K562 (cell line): ENCODE results near the gene ASIC3. TPM values are rescaled to one million over a fixed set of nuclear protein-coding genes. Genes with fewer than 3 reads are reported as not detected.

Experiments used
- BCL6 ChIP-seq: fragments of 250-450 bp; sonication (Bioruptor Pico); IDR thresholded peaks from 2 replicates; pipeline ENCODE4 v1.4.0; 2020
- CBX8 ChIP-seq: fragments of 200-600 bp; sonication (generic); IDR thresholded peaks from 2 replicates; pipeline ENCODE4 v1.6.1; 2012; ENCODE audit warnings: borderline replicate concordance, mixed run types, low read depth, mild to moderate bottlenecking, moderate library complexity, mixed read lengths, low read length, control low read depth, inconsistent platforms; ENCODE audit not compliant: poor library complexity, severe bottlenecking; ENCODE audit errors: extremely low read depth
- CCNT2 ChIP-seq: IDR thresholded peaks from 2 replicates; pipeline ENCODE4 v1.6.1; 2011; ENCODE audit warnings: borderline replicate concordance, low read depth, mild to moderate bottlenecking, moderate library complexity, mixed read lengths, low read length; ENCODE audit not compliant: insufficient read length; ENCODE audit errors: extremely low read depth
- DPF2 ChIP-seq: fragments of 450-650 bp; IDR thresholded peaks from 2 replicates; pipeline ENCODE4 v1.6.1; 2016
- E2F3 ChIP-seq: fragments of 250-450 bp; sonication (Bioruptor Pico); IDR thresholded peaks from 2 replicates; pipeline ENCODE4 v1.4.0; 2020; ENCODE audit warnings: mild to moderate bottlenecking
- KDM4B ChIP-seq, 2 experiments: fragments of 450-650 bp in 1 of 2; sonication (generic) in 1 of 2; IDR thresholded peaks; 2 replicates each; pipeline ENCODE4 v1.6.1; 2016 to 2017; ENCODE audit warnings: borderline replicate concordance in 2 of 2, antibody characterized with exemption in 1 of 2, low read depth in 1 of 2, mild to moderate bottlenecking in 1 of 2
- MBD2 ChIP-seq: sonication (generic); IDR thresholded peaks from 2 replicates; pipeline ENCODE4 v1.6.1; 2016; ENCODE audit warnings: low read depth, borderline replicate concordance
- NELFE ChIP-seq: IDR thresholded peaks from 2 replicates; pipeline ENCODE4 v1.6.1; 2011; ENCODE audit warnings: mild to moderate bottlenecking; ENCODE audit not compliant: insufficient read depth, insufficient read length
- NFIX ChIP-seq: fragments of 250-450 bp; sonication (Bioruptor Pico); IDR thresholded peaks from 2 replicates; pipeline ENCODE4 v1.4.0; 2020; ENCODE audit warnings: low read depth, mild to moderate bottlenecking, moderate library complexity
- POLR2AphosphoS5 ChIP-seq: IDR thresholded peaks from 2 replicates; pipeline ENCODE4 v1.6.1; 2011; ENCODE audit warnings: mild to moderate bottlenecking, low read depth, low read length, moderate library complexity; ENCODE audit not compliant: control insufficient read depth, insufficient read depth
- RBBP5 ChIP-seq: fragments of 200-600 bp; sonication (generic); IDR thresholded peaks from 2 replicates; pipeline ENCODE4 v1.6.1; 2012; ENCODE audit warnings: borderline replicate concordance, mild to moderate bottlenecking, low read length, control low read depth, inconsistent platforms; ENCODE audit not compliant: insufficient read depth, poor library complexity, severe bottlenecking
- RFX1 ChIP-seq: fragments of 450-650 bp; IDR thresholded peaks from 2 replicates; pipeline ENCODE4 v1.6.1; 2016; ENCODE audit warnings: mild to moderate bottlenecking, moderate library complexity
- SRF ChIP-seq, 2 experiments: fragments of 250-450, 450-650 bp in 1 of 2; sonication (Bioruptor Pico) in 1 of 2; sonication (generic) in 1 of 2; formaldehyde crosslinking; IDR thresholded peaks; 2 replicates each; pipeline versions ENCODE4 v1.5.0 to v1.5.1; 2020 to 2022; ENCODE audit warnings: mild to moderate bottlenecking in 1 of 2, missing genetic modification reagents in 1 of 2
- ZBTB17 ChIP-seq: fragments of 450-650 bp; formaldehyde crosslinking; IDR thresholded peaks from 2 replicates; pipeline ENCODE4 v1.4.0; 2020; ENCODE audit warnings: mild to moderate bottlenecking
- ZNF165 ChIP-seq: fragments of 250-450 bp; sonication (Bioruptor Pico); IDR thresholded peaks from 2 replicates; pipeline ENCODE4 v1.4.0; 2020; ENCODE audit warnings: borderline replicate concordance
- ZNF232 ChIP-seq: sonication (generic); formaldehyde crosslinking; IDR thresholded peaks from 2 replicates; pipeline ENCODE4 v1.8.0; 2022; ENCODE audit warnings: mild to moderate bottlenecking, missing genetic modification reagents
- ZNF668 ChIP-seq: fragments of 250-450 bp; sonication (Bioruptor Pico); IDR thresholded peaks from 2 replicates; pipeline ENCODE4 v1.8.0; 2022; ENCODE audit warnings: mild to moderate bottlenecking, inconsistent platforms
- ZNF75A ChIP-seq: fragments of 450-650 bp; formaldehyde crosslinking; IDR thresholded peaks from 2 replicates; pipeline ENCODE4 v1.4.0; 2020; ENCODE audit warnings: mild to moderate bottlenecking
- polyA plus RNA-seq, 8 experiments: library from polyadenylated mRNA; depleted of rRNA in 4 of 8; stranded (reverse) in 5 of 8; unstranded in 3 of 8; fragments of >200 nt; fragmentation: Nextera tagmentation in 2 of 8; fragmentation: Illumina TruSeq in 1 of 8; extraction: Ambion mirVana in 2 of 8; extraction: Trizol in 1 of 8; gene quantifications; 2 replicates each; pipeline versions ENCODE4 v1.2.1 to v1.2.3, GENCODE V29; 2011 to 2014; ENCODE audit warnings: inconsistent platforms in 1 of 8, missing spikeins in 1 of 8
- total RNA-seq, 7 experiments: library from RNA; depleted of rRNA in 6 of 7; stranded (reverse); fragments of >200 nt in 6 of 7; fragmentation: Illumina TruSeq in 2 of 7; extraction: Trizol in 2 of 7; gene quantifications; 2 replicates each; pipeline versions ENCODE4 v1.2.1 to v1.2.3, GENCODE V29; 2011 to 2021; ENCODE audit warnings: low replicate concordance in 1 of 7
- TF ChIP-seq, protein P1 (sequence below): fragments of 250-450 bp; sonication (Bioruptor Pico); IDR thresholded peaks from 2 replicates; pipeline ENCODE4 v1.8.0; 2022; ENCODE audit warnings: moderate library complexity, mild to moderate bottlenecking, inconsistent platforms
- TF ChIP-seq, protein P2 (sequence below): fragments of 250-450 bp; sonication (Bioruptor Pico); IDR thresholded peaks from 2 replicates; pipeline ENCODE4 v1.9.0; 2021; ENCODE audit warnings: mild to moderate bottlenecking, inconsistent platforms
- TF ChIP-seq, protein P3 (sequence below): fragments of 450-650 bp; formaldehyde crosslinking; IDR thresholded peaks from 2 replicates; pipeline ENCODE4 v1.4.0; 2022; ENCODE audit warnings: missing genetic modification characterization

The ASIC3 gene
- total and polyA plus RNA-seq, 9 of the 15 experiments (the other 6 are each of a cell fraction or from before 2014, with no cell fraction given) = 0.11 to 5.0 (median 0.87) TPM

DNA sequence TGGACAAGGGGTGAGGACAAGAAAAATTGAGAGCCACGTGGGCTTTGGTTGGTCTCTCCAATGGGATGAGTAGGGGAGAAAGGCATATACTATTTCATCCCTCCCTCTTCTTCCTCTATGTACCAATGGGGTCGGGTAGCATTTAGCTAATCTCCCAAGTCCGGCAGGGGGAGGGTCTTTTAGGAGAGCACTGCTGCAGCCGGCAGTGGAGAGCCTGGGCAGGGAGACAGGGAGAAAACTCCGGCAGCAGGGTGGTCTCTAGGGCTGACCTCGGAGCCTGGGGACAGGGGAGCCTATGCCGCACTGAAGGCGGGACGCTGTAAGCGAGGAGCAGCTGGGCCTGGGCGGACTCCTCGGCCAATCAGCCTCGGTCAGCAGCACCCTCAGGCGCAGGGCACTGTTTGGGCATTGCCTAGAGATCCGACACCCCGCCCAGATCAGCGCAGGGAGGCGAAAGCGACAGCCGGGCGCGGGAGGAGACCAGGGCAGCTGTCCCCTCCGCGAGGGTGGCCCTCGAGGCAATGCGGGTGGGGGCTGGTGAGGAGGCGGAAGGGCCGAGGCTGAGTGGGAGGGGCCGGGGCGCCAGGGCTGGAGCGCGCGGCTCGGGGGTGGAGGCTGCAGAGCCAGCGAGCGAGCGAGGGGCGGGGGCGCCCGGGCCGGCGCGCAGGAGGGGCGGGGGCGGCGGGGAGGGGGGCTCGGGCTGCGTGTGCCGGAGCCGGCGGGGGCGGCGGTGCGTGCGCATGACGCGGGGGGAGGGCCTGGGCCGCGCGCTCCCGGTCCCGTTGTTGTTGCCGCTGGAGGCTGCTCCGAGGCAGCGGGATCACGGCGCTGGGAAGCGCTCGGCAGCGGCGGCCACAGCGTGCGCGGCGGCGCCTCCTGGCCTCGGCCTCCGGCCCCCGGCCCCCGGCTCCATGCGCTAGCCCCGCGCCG is 37.6 kb downstream of the ASIC3 start, which contains the start of gene AGAP3 (continued):
- TF ChIP-seq SRF (CRISPR knock-in tag; IDR thresholded peaks at IDR 0.05) = peak in 1 of 2 experiments; percentile 69; a peak in 1 of 4 replicates
- TF ChIP-seq E2F3 = peak; percentile 55
- TF ChIP-seq DPF2 = peak; percentile 82
- no peak for TF ChIP-seq ZNF75A
- peak; percentile 54; the same call in 1 of the 2 replicates for TF ChIP-seq MBD2
- TF ChIP-seq NFIX = no peak
- TF ChIP-seq, protein P1, sequence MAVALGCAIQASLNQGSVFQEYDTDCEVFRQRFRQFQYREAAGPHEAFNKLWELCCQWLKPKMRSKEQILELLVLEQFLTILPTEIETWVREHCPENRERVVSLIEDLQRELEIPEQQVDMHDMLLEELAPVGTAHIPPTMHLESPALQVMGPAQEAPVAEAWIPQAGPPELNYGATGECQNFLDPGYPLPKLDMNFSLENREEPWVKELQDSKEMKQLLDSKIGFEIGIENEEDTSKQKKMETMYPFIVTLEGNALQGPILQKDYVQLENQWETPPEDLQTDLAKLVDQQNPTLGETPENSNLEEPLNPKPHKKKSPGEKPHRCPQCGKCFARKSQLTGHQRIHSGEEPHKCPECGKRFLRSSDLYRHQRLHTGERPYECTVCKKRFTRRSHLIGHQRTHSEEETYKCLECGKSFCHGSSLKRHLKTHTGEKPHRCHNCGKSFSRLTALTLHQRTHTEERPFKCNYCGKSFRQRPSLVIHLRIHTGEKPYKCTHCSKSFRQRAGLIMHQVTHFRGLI (CRISPR knock-in tag) = no peak
- TF ChIP-seq RFX1 = no peak
- peak; percentile 52; the same call in 1 of the 2 replicates for TF ChIP-seq ZBTB17
- TF ChIP-seq, protein P2, sequence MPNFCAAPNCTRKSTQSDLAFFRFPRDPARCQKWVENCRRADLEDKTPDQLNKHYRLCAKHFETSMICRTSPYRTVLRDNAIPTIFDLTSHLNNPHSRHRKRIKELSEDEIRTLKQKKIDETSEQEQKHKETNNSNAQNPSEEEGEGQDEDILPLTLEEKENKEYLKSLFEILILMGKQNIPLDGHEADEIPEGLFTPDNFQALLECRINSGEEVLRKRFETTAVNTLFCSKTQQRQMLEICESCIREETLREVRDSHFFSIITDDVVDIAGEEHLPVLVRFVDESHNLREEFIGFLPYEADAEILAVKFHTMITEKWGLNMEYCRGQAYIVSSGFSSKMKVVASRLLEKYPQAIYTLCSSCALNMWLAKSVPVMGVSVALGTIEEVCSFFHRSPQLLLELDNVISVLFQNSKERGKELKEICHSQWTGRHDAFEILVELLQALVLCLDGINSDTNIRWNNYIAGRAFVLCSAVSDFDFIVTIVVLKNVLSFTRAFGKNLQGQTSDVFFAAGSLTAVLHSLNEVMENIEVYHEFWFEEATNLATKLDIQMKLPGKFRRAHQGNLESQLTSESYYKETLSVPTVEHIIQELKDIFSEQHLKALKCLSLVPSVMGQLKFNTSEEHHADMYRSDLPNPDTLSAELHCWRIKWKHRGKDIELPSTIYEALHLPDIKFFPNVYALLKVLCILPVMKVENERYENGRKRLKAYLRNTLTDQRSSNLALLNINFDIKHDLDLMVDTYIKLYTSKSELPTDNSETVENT (CRISPR knock-in tag) = peak; percentile 91
- TF ChIP-seq ZNF668 (CRISPR knock-in tag) = peak; percentile 63; the same call in 1 of the 2 replicates
- TF ChIP-seq BCL6 = no peak
- TF ChIP-seq KDM4B (IDR thresholded peaks at IDR 0.05; ENCODE audit: borderline replicate concordance in 2 of 2, low read depth in 1 of 2) = peak in 1 of 2 experiments; percentile 85; a peak in 1 of 4 replicates
- TF ChIP-seq POLR2AphosphoS5 = peak; percentile 76
- peak; percentile 47; the same call in 1 of the 2 replicates for TF ChIP-seq ZNF165 (CRISPR knock-in tag)
- no peak for TF ChIP-seq NELFE
- TF ChIP-seq, protein P3, sequence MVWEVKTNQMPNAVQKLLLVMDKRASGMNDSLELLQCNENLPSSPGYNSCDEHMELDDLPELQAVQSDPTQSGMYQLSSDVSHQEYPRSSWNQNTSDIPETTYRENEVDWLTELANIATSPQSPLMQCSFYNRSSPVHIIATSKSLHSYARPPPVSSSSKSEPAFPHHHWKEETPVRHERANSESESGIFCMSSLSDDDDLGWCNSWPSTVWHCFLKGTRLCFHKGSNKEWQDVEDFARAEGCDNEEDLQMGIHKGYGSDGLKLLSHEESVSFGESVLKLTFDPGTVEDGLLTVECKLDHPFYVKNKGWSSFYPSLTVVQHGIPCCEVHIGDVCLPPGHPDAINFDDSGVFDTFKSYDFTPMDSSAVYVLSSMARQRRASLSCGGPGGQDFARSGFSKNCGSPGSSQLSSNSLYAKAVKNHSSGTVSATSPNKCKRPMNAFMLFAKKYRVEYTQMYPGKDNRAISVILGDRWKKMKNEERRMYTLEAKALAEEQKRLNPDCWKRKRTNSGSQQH = 0 out of 2 replicates have a peak, but pooled peaks have one; percentile 3
- peak; percentile 87 for TF ChIP-seq CCNT2
- TF ChIP-seq RBBP5 = peak; percentile 73
- no peak for TF ChIP-seq CBX8
- 0 out of 2 replicates have a peak, but pooled peaks have one; percentile 14 for TF ChIP-seq ZNF232 (CRISPR knock-in tag)
